ENCODE results near the gene XIAP.

XIAP gene

GRCh38 chrX:123851079-123851478 lies 8.8 kb upstream of the XIAP start:
- TF ChIP-seq, protein P1, sequence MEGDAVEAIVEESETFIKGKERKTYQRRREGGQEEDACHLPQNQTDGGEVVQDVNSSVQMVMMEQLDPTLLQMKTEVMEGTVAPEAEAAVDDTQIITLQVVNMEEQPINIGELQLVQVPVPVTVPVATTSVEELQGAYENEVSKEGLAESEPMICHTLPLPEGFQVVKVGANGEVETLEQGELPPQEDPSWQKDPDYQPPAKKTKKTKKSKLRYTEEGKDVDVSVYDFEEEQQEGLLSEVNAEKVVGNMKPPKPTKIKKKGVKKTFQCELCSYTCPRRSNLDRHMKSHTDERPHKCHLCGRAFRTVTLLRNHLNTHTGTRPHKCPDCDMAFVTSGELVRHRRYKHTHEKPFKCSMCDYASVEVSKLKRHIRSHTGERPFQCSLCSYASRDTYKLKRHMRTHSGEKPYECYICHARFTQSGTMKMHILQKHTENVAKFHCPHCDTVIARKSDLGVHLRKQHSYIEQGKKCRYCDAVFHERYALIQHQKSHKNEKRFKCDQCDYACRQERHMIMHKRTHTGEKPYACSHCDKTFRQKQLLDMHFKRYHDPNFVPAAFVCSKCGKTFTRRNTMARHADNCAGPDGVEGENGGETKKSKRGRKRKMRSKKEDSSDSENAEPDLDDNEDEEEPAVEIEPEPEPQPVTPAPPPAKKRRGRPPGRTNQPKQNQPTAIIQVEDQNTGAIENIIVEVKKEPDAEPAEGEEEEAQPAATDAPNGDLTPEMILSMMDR (IDR thresholded peaks at IDR 0.05; ENCODE audit: extremely low read depth, insufficient read depth, missing control alignments), result no peak

GRCh38 chrX:123854329-123854728 lies 5.5 kb upstream of the XIAP start:
- in situ Hi-C loops (cut with MboI; ENCODE audit: low pct_unique_long_range_greater_than_20kb, low sequenced_read_pairs, unreplicated experiment), result no loop called here
- no peak for DNase-seq (ENCODE audit: low spot score)
- TF ChIP-seq, protein P1 (IDR thresholded peaks at IDR 0.05; ENCODE audit: extremely low read depth, insufficient read depth, missing control alignments), result no peak

More at GRCh38 chrX:123851079-123851478, 8.8 kb upstream of the XIAP start:
- DNase-seq (ENCODE audit: low spot score), result no peak
- in situ Hi-C loops (cut with MboI; ENCODE audit: low pct_unique_long_range_greater_than_20kb, low sequenced_read_pairs, unreplicated experiment), result no loop called here

- TF ChIP-seq, protein P1 (IDR thresholded peaks at IDR 0.05; ENCODE audit: extremely low read depth, insufficient read depth, missing control alignments), result no peak
- no peak for DNase-seq (ENCODE audit: low spot score)
- in situ Hi-C loops (cut with MboI; ENCODE audit: low pct_unique_long_range_greater_than_20kb, low sequenced_read_pairs, unreplicated experiment), result no loop called here
Observed at GRCh38 chrX:123859409-123859845, 426 bp upstream of the XIAP start.

- in situ Hi-C loops (cut with MboI; ENCODE audit: low pct_unique_long_range_greater_than_20kb, low sequenced_read_pairs, unreplicated experiment), result no loop called here
- TF ChIP-seq, protein P1 (IDR thresholded peaks at IDR 0.05; ENCODE audit: extremely low read depth, insufficient read depth, missing control alignments), result no peak
- DNase-seq (ENCODE audit: low spot score), result no peak
Observed at GRCh38 chrX:123860983-123861382, 1.1 kb downstream of the XIAP start.

- TF ChIP-seq, protein P1 (IDR thresholded peaks at IDR 0.05; ENCODE audit: extremely low read depth, insufficient read depth, missing control alignments), result no peak
- no peak for DNase-seq (ENCODE audit: low spot score)
- in situ Hi-C loops (cut with MboI; ENCODE audit: low pct_unique_long_range_greater_than_20kb, low sequenced_read_pairs, unreplicated experiment), result no loop called here
Observed at GRCh38 chrX:123869488-123869887, 9.6 kb downstream of the XIAP start.

DNA sequence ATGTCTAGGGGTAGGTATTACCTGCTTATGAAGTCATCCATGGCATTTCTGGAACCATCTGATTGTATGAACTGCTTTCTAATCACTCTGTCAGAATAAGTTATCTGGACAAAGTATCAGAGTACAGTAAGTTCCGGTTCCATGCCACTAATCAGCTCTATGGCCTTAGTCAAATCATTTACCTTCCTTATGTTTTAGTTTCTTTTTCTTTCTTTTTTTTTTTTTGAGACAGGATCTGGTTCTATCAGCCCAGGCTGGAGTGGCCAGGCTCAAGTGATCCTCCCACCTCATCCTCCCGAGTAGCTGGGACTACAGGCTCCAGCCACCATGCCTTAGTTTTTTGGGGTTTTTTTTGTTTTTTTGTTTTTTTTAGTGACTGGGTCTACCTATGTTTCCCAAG lies 11.5 kb downstream of the XIAP start:
- no peak for DNase-seq (ENCODE audit: low spot score)
- TF ChIP-seq, protein P1 (IDR thresholded peaks at IDR 0.05; ENCODE audit: extremely low read depth, insufficient read depth, missing control alignments), result no peak
- in situ Hi-C loops (cut with MboI; ENCODE audit: low pct_unique_long_range_greater_than_20kb, low sequenced_read_pairs, unreplicated experiment), result no loop called here

DNA sequence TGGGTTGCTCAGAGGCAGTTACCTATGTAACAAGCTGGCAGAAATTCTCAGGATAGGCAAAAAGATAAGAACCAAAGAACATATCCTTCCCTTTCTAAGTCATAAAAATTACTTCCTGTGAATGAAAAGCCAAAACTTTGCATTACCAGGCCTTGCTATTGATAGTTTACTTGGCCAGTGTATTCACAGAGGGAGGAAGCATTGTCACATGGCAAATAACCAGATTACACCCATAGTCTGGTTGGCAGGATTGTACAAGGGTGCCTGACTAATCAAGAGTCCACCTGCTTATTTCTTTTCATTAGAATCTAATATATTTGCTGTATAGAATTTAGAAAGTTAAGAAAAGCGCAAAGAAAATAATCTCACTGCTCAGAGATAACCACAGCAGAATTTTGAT lies 14.1 kb downstream of the XIAP start:
- no peak for DNase-seq (ENCODE audit: low spot score)
- in situ Hi-C loops (cut with MboI; ENCODE audit: low pct_unique_long_range_greater_than_20kb, low sequenced_read_pairs, unreplicated experiment), result no loop called here
- TF ChIP-seq, protein P1 (IDR thresholded peaks at IDR 0.05; ENCODE audit: extremely low read depth, insufficient read depth, missing control alignments), result no peak

Data from GM13977 (cell line).